ENCODE results near the gene SLC16A4. TPM values are rescaled to one million over a fixed set of nuclear protein-coding genes. Genes with fewer than 3 reads are reported as not detected.

Gene SLC16A4
- total and polyA plus RNA-seq, 2 of the 8 experiments (the other 6 are each of a cell fraction or from before 2014, with no cell fraction given) = 0.30 to 0.43 TPM

GRCh38 chr1:110428946-110429345 lies 38.1 kb upstream of the SLC16A4 start:
- Histone ChIP-seq H3K4ac (replicated peaks; ENCODE audit: insufficient read length, low read depth, low read length) (no peak overlapping the region), H3K79me2 (ENCODE audit: control insufficient read depth in 1 of 2, insufficient read depth in 2 of 2, low read length in 2 of 2) (no peaks in the 10 kb centered on the region), H3K79me1 (ENCODE audit: low read depth, low read length) (no peaks in the 10 kb centered on the region), H3K4me1 (replicated peaks in 1 of 4; ENCODE audit: control insufficient read depth in 3 of 4, insufficient read depth in 4 of 4, low read length in 3 of 4) (peaks cover 3 to 7% (median 6%) of the 10 kb centered on the region in 4 experiments; a peak in 6 of 7 replicates), H2AK5ac (ENCODE audit: low read depth, low read length) (no peak overlapping the region), H3K9ac (replicated peaks in 1 of 4; ENCODE audit: extremely low read depth in 1 of 4, low read depth in 3 of 4, low read length in 3 of 4) (no peak overlapping the region), H3K27me3 (replicated peaks in 1 of 4; ENCODE audit: control insufficient read depth in 3 of 4, extremely low read depth in 1 of 4, insufficient read depth in 3 of 4, low read length in 3 of 4) (no peaks in the 10 kb centered on the region), H2AFZ (ENCODE audit: low read length) (no peak overlapping the region), H2BK12ac (ENCODE audit: low read depth, low read length) (no peak overlapping the region), H3K4me2 (ENCODE audit: insufficient read depth in 1 of 2, low read depth in 2 of 2, low read length in 2 of 2) (no peak overlapping the region), H3K23me2 (ENCODE audit: low read depth, low read length) (no peaks in the 10 kb centered on the region), H3K56ac (replicated peaks; ENCODE audit: insufficient read length, low read depth, low read length) (no peak overlapping the region), H3K9me3 (ENCODE audit: insufficient read depth in 2 of 2, low read depth in 1 of 2, low read length in 1 of 2) (no peaks in the 10 kb centered on the region), H2BK5ac (ENCODE audit: low read depth, low read length) (no peak overlapping the region), H2BK120ac (replicated peaks; ENCODE audit: low read depth, low read length) (no peak overlapping the region), H3K4me3 (ENCODE audit: extremely low read depth in 1 of 4, insufficient read depth in 2 of 4, low read depth in 3 of 4, low read length in 4 of 4) (no peak overlapping the region), H3K18ac (ENCODE audit: extremely low read depth, low read length) (no peak overlapping the region), H2BK20ac (ENCODE audit: low read length) (no peak overlapping the region), H3K36me3 (ENCODE audit: control insufficient read depth in 2 of 4, insufficient read depth in 4 of 4, low read length in 3 of 4) (no peaks in the 10 kb centered on the region), H4K8ac (ENCODE audit: extremely low read depth, insufficient read depth, low read length) (no peak overlapping the region), H3K14ac (ENCODE audit: insufficient read length) (no peak overlapping the region), H4K5ac (ENCODE audit: insufficient read length, low read depth, low read length) (no peak overlapping the region), H3K23ac (ENCODE audit: insufficient read length) (no peak overlapping the region), H3K27ac (ENCODE audit: low read depth, low read length) (no peak overlapping the region), H4K91ac (replicated peaks; ENCODE audit: insufficient read length, low read length) (no peak overlapping the region), H4K20me1 (replicated peaks in 1 of 2; ENCODE audit: control insufficient read depth in 1 of 2, insufficient read depth in 2 of 2, low read length in 2 of 2) (no peaks in the 10 kb centered on the region), H2BK15ac (ENCODE audit: low read length) (no peak overlapping the region)
- ChIA-PET CTCF (ENCODE audit: partially characterized antibody) (interaction anchor here (0.8 to 35.1 kb wide), 10 partner anchors 12 to 228 kb away, joined by 3 to 828 read pairs (median 10); partner anchors contain the start of genes LAMTOR5 and PROK1), POLR2A (ENCODE audit: partially characterized antibody) (interaction anchor here (1.3 to 1.5 kb wide), 2 partner anchors 20 to 89 kb away, joined by 3 to 5 read pairs; partner anchors contain the start of gene RBM15)
- 87% methylated on average over 4 of the region's 4 CpGs; no CpG with 5 or more reads in 1 of the 2 experiments for WGBS, 2 experiments (ENCODE audit: extremely low coverage in 1 of 2, insufficient coverage in 1 of 2, insufficient read length in 1 of 2, insufficient replicate concordance in 2 of 2, low coverage in 1 of 2, low lambda C conversion rate in 2 of 2, missing lambda C conversion rate in 1 of 2)
- no peak for FAIRE-seq
- DNase-seq (ENCODE audit: low read depth in 1 of 2, low spot score in 2 of 2) = no peak
- TF ChIP-seq NANOG (IDR thresholded peaks at IDR 0.05; ENCODE audit: insufficient read depth, low read depth, low read length, poor library complexity, severe bottlenecking) (no peak), JUND (IDR thresholded peaks at IDR 0.05; ENCODE audit: low read length) (no peak), PHF8 (conservative IDR thresholded peaks at IDR 0.05; ENCODE audit: low read depth, low read length) (no peak), SUZ12 (IDR thresholded peaks at IDR 0.05; ENCODE audit: low read length) (no peak), HDAC6 (IDR thresholded peaks at IDR 0.05; ENCODE audit: low read depth, low read length) (no peak), RXRA (IDR thresholded peaks at IDR 0.05; ENCODE audit: insufficient read depth, low read depth, low read length) (no peak), CHD2 (IDR thresholded peaks at IDR 0.05; ENCODE audit: low read length) (no peak), USF2 (IDR thresholded peaks at IDR 0.05; ENCODE audit: low read length) (no peak), KDM1A (IDR thresholded peaks at IDR 0.05; ENCODE audit: borderline replicate concordance, low read length) (no peak), E2F6 (IDR thresholded peaks at IDR 0.05) (no peak), HDAC2 (IDR thresholded peaks at IDR 0.05; ENCODE audit: borderline replicate concordance in 1 of 2, low read depth in 2 of 2, low read length in 2 of 2) (no peak), POU5F1 (IDR thresholded peaks at IDR 0.05; ENCODE audit: low read depth, low read length) (no peak)

Data from H1 (cell line).